Endometrial microvascular endothelial cells (primary cell): Measurements from ENCODE around the gene COLEC12. TPM values are rescaled to one million over a fixed set of nuclear protein-coding genes. Genes with fewer than 3 reads are reported as not detected.

Experiments used
- in situ Hi-C: cut with HindIII; loops from 2 replicates; pipeline ENCODE4 v1.10.0; 2017; ENCODE audit warnings: low sequenced_read_pairs, low pct_unique_long_range_greater_than_20kb; ENCODE audit errors: inconsistent ontology term
- total RNA-seq: library from RNA; depleted of rRNA; stranded (reverse); fragments of >200 nt; gene quantifications from one replicate; pipeline ENCODE4 v1.2.3, GENCODE V29; 2015; ENCODE audit errors: inconsistent ontology term

Gene COLEC12
- total RNA-seq, 1 donor from 2014 or later: not detected

DNA sequence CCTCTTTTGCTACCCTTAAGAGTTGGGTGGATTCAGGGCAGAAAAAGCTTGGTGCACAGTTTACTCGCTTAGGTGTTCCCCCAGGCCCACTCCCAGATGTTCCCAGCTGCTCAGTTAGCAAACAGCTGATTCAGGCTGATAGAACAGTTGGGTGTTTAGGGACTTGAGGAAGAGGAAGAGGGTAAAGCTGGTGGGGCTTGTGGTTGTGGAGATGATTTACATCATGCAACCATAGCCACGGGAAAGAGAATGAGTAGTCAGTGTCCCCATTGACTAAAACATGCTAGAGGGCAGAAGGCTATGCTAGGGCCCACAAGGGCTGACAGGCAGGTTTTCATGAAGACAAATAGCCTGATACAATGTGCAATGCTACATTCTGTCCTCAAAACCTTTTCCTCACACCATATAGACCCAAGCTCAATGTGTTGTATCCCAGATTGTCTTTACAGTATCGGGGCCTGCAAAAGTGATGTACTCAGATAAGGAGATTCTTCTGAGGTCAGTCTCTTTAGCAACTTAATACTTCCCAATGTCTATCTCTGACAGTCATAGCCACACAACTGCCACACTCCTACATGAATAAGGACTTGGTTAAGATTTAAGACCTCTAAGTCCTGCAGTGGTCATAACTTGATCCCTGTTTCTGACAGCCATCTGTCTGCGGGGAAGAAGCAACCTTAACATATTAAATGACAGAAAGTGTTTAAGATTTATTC is 15.6 kb downstream of the COLEC12 start:
- in situ Hi-C loops: no loop called here

DNA sequence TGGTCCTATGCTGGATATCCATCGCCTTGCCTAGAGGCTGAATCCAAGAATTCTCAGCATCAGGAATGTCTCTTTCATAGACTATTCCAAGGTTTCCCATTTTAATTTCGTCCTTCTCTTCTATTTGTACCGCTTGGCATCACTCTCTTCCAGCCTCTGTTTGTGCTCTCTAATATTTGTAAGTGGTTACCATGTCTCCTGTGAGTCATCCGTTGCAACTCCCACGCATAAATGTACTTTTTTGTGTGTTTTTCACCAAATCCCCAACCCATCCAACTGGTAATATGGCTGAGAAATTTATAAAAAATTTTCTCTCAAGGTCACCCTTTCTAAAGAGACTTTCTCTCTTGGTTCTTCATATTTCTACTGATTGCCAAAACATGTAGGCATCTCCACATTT is 21.8 kb downstream of the COLEC12 start:
- in situ Hi-C loops: no loop called here

DNA sequence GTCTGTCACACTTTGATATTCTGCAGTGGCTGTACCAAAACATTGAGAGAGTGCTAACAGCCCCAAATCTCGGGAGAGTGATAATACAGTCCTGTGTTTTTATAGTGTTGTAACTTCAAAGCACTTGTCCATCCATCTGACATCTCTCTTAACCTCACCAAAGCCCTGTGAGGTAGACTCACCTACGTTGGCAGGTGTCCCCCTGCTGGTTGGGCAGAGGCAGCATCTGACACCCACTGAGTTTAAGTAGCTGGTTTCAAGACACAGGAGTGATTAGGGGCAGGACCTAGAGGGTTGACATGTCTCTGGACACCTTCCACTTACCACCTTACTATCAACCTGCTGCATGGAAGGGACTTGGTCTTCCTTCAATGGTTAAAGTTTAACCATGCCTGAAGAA is 22.9 kb downstream of the COLEC12 start:
- in situ Hi-C loops: no loop called here

DNA sequence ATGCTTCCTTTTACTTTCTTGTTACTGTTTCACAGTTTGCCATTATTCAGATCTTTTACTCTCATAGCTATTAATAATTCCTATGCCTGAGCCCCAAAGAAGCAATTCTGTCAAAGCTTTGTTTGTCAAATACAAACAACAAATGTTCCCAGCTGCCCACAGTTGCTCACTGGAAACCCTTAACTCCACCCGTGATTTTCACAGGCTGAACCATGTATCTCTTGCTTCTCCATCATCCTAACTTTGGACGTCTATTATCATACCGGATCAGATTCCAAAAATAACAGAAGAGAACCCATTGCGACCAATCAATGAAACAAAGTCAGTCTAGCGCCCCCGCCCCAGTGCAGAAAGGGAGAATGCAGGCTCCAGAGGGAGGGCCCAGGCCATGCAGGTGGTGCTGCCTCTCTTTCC is 24.2 kb downstream of the COLEC12 start:
- in situ Hi-C loops: no loop called here

DNA sequence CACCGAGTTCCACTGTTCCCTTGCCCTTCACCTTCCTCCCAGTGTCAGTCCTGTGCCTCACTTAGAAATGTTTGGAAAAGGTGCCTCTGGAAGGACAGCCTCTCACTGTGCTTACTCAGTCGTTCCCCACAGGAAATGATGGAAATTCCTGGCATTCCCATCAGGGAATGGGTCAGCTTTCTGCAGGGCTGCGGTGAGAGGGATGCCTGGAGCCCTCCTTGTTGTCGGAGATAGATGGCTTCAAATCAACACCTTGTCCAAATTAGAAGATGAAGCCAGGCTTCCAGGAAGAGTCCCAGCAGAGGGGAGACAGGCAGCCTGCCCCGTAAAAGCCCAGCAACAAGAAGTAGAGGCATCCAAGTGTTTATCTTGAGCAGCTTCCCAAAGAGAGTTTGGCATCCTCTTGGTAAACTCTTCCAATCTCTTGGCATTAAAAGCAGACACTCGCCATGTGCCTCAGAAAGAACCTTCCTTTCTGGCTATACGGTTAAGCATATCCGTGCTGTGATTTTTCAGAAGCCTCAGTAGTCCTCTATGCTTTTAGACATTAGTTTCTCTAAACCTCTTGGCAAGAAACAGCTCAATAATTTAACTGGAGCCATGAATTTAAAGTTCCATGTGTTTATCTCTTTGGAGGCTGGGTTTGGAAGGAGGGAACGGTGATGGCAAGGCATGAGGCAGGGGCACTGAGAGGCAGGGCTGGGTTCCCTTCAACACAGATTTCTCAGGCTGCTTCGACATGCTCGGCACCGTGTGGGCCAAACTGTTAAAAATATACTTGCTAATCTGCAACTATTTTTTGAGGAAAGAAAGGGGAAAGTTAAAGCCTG is 25.1 kb downstream of the COLEC12 start:
- in situ Hi-C loops: no loop called here

DNA sequence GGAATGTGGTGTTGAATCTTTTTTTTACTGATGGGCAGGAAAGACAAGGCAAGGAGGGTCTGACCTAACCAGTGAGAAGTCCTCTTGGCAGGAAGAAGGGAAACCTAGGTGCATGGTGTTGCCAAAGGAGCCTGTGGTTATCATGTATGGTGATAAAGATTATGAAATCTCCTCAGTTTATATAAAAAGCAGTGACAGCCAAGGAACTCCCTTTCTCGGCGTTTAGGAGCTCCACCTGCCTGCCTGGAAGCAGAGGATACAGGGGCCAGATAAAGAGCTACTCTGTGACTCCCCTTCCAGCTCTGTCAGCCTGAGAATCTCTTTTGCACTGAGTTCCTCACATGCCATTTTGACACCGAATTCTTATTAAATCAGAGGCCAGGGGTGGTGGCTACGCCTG is 26.1 kb downstream of the COLEC12 start:
- in situ Hi-C loops: no loop called here

DNA sequence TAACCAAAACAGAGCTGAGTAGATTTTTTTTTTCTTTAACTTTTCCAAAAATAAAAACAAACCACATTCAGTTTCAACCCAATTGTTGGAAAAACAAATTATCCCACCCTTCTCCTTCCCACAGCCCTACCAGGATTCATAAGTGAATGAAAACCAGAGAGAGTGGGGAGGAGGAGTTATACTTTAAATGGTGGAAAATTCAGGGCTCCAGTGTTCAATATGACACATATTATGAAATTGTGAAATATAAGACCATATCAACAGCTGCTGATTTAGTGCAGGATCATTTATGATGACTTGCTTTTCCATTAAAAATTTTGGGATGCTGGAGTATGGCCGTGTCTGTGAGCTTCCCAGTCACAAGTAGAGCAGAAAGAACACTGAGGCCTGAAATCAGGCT is 26.7 kb downstream of the COLEC12 start:
- in situ Hi-C loops: no loop called here

DNA sequence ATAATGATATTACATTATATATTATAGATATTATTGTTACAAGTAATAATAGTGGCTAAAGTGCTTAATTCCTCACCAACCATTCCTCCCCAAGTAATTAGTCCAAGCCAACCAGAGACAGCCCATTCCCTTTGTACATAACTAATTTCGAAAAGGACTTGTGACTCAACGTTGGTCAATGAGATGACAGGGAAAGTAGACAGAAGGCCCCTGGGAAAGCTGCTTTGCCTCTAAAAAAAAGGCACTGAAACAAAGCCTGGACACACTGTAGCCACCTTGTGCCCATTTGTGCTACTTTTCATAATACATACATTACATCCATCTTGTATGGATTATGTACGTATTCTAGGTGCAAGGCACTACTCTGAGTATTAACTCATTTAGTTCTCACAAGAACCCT is 28.8 kb downstream of the COLEC12 start:
- in situ Hi-C loops: no loop called here

DNA sequence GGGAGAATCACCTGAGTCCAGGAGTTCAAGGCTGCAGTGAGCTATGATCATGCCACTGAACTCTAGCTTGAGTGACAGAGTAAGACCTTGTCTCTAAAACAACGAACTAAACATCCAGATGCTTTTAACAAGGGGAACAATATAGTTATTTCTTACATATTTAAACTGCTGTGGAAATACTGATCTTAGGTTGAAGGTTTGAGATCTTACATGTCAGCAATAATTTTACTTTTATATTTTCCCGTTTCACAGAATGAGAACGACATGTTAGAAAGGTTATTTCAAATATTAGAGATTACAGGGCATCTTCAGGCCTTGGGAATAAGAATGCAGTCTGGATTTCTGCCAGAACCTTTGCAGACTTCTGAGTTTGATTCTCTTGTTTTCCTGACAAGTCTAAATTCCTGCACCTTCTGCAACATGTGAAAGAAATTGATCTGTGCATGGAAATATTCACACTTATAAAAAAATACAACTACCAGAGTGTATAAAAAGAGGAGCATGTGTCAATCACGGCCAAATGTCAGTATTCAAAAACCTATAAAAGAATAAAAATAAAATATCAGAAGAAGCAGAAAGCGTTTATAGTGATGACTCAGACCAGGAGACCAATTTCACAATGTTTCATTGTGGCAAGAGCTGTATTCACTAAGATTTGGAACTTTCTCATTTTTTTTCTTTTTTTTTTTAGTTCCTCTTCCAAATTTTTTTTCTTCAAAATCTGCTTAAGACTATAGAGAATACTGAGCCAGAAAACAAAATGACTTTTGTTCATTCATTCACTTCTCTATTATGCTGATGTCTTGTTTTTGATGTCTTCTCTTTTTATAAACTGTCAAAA is 29.6 kb downstream of the COLEC12 start:
- in situ Hi-C loops: no loop called here

DNA sequence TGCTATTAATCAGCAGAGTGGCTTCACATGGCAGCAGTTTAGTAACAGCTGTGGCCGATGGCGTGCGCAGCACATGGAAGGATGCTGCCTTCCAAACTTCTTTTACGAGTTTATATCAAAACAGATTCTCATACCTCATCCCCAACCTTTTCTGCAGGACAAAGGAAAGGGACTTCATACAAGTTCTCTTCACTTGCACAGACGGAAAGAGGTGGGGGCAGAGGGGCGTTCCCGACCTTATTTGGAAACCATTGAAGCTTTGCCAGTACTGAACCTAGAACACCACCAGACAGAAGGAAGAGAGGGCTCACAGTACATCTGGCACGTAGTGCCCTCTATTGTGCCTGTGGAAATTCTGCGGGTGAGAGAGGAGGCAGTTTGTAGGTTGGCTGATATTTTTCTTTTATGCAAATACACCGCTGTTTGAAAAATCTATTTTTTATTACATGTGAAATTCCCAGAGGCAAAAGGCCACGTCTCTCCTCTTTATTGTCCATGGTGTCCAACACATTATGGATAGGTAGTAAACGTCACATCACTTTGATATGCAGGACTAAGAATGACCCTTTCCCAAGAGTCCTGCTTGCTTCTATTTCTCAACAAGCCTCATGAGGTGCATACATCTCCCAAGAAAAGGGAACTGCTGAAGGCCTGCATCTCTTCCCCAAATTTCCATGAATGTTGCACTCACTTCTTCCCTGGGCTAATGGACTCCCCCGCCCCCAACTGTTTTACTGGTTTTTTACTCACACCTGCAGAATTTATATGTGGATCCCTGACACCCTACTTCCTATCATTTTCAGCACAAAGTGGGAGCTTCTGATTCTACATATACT is 31.3 kb downstream of the COLEC12 start:
- in situ Hi-C loops: no loop called here

DNA sequence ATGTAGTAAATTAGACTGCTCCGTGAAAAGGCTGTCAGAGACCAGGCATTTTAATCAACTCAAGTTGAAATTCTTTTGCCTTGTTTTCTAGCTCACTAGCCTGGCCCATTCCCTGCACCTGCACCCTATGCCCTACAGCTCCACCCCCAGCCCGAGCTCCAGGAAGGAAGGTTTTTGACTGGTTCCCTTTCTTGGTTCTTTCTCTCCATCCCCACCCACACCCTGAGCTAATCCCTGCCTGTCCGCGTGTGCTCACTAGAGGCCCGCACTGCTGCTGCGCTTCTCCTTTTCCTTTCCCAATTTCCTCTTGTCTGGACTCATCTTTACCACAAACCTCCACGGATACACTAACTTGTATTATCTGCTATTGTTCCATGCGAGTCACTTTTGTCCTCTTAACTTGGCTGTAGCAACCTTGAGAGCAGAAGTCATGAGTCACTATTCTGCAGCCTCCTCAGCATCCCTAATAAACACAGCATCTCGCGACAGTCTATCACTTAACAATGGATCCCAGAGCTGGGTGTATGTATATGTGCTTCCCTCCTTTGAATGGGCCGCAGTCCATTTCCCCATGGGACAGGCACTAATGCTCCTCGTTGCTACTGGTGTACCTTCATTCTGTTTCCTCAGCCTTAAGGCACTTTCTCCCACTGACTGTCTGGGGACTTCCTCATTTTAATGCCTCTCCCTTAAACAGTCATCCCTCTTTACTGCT is 36.5 kb downstream of the COLEC12 start:
- in situ Hi-C loops: no loop called here

DNA sequence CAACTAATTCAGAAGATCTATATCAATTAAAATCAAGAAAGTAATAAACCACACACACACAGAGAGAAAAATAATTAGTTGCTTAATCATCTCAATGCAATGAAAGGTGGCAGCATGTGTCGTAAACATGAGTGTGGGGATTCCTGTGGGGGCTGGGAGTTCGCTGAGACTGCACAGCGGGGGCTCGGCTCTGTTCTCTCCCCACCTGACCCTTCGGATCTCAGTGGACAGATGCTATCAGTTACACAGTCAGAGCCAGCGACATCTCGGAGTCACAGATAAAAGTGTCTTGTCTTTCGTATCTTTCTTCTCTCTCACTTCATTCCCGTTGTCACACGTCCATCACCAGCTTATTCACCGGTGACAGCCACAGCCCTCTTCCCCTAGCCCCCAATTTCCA is 37.1 kb downstream of the COLEC12 start:
- in situ Hi-C loops: no loop called here

DNA sequence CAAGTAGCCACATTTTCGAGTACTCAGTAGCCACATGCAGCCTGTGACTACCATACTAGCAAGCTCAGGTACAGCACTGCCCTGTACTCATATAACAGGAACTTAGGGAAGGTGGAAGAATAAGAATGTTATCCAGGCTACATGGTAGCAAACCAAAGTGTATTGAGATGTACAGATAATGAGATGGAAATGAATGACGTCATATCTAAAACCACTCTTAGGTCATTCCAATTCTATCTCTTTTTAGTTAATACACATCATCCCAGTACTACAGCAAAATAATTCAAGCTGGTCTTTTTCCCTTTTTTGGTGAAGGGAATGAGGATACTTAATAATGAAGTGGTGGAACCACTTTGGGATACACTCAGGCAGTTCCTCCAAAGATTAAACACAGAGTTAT is 38.7 kb downstream of the COLEC12 start:
- in situ Hi-C loops: no loop called here

DNA sequence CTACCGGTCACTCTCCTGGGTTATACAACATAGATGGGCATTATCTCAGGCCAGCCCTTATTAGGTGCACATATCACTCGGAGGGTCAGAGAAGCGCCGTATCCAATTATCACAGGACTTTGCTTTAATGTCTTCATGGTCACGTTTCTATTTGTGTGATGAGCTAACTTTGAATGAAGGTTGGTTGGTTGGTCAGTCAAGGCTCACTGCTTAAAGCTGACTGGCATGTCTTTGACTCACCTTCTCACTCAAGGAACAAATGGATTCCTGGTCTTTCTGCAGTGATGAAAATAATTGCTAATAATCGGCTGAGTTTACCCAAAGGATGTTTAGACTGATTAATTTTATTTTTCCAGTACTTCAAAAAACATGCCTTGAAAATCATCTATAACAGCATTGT is 39.7 kb downstream of the COLEC12 start:
- in situ Hi-C loops: no loop called here

DNA sequence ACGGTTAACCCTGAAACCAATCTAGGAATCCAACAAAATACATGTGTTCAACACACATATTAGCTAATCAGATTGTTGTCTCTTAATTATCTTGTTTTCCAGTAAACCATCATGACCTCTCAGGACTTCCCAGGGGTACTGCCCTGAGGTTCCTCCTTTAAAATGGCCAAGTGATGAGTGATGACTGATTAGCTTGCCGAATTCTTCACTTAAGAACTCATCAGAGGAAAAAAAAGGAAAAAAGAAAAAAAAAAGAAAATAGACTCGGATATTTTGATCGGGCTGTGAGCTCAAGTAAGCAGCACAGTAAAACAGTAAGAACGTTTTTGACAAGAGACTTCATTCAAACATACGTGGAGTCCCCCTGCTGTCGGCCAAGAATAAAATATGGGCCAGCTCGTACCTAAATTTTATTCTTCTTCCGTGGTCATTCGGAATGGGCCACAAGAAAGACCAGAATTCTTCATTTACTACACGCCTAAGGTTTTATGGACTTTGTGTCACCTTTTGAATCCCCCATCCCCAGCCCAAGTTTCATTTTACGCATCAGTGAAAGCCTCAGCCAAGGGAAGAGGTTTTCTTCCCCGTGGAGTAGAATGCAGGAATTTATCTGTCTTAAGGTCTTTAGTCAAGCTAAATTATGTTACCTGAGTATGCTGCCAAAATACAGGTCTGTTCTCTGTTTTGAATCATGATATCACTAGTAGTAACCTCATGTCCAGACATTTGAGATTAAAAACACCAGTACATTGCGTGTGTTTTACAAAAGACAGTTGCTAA is 40.5 kb downstream of the COLEC12 start:
- in situ Hi-C loops: no loop called here

DNA sequence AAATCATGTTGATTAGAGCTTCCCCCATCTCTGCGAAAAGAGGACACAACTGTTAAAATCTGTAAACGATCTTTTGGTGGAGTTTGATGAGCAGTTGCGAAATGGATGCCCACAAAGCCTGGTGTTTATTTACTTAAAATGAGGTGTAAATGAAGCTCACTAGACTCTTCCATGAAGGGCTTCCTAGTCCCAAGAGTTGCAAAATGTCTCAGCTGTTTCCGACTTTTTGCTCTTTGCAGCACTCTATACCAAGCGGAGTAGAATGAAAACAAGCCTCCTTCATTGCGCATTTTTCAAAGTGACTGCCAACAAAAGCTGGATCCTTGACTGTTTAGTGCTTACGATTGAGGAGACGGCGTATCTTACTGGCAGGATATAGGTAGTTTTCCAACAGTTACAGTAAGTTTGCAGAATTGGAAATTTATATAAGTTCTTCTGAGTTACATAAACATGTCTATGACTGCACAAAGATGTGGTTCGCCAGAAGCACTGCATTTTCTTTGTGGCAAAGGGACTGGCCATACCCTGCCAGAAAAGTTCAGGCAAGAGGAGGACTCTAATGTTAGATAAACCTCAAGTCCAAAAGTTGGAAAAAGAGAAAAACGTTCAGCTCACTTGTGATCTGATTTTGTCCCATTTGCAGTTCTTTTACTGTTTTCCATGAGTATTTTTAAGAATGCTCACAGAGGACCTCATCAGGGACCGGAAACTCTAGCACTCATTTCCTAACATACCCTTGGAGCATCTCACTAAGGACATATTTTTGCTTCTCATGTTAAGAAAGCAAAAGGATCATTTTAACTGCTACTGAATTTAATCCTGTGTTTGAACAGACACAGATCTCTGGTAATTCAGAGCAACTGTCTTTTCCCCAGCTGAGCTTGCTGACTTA is 42.7 kb downstream of the COLEC12 start:
- in situ Hi-C loops: no loop called here

DNA sequence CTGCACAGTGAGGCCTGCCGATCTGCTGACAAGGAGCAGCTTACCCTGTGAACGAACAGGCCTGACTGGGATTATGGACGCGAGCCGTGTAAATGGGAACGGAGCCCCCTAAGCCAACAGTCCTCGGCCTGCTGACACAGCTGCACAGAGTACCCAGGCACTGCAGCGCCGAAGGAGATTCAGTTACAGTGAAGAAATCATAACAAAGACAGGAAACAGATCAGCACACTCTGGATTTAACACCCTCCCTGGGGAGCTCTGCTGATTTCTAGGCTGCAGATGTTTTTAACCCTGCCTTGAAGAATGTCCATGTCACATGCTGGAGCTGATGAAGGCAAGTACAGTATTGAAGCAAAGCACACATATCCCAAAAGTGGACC is 43.4 kb downstream of the COLEC12 start:
- in situ Hi-C loops: no loop called here
